ENCODE data around the gene INPP5J. TPM values are rescaled to one million over a fixed set of nuclear protein-coding genes. Genes with fewer than 3 reads are reported as not detected.

The INPP5J gene
- total RNA-seq, 1 experiment from 2014 or later, result 6.2 TPM

- TF ChIP-seq ZBTB43 (CRISPR knock-in tag; IDR thresholded peaks at IDR 0.05) (no peak), HMGA2 (CRISPR knock-in tag; IDR thresholded peaks at IDR 0.05) (no peak), E2F1 (CRISPR knock-in tag; IDR thresholded peaks at IDR 0.05) (no peak), NFYB (CRISPR knock-in tag; conservative IDR thresholded peaks at IDR 0.05; ENCODE audit: low read depth) (peak; percentile 75), ZNF232 (CRISPR knock-in tag; IDR thresholded peaks at IDR 0.05) (no peak), PRRX2 (CRISPR knock-in tag; IDR thresholded peaks at IDR 0.05) (no peak), FOXK1 (CRISPR knock-in tag; IDR thresholded peaks at IDR 0.05) (no peak), ZBTB21 (CRISPR knock-in tag; IDR thresholded peaks at IDR 0.05; ENCODE audit: borderline replicate concordance) (no peak), MYBL2 (CRISPR knock-in tag; IDR thresholded peaks at IDR 0.05) (0 out of 2 replicates have a peak, but pooled peaks have one; percentile 80), ZNF121 (CRISPR knock-in tag; IDR thresholded peaks at IDR 0.05) (peak; percentile 18; the same call in 1 of the 2 replicates), SMAD3 (CRISPR knock-in tag; IDR thresholded peaks at IDR 0.05; ENCODE audit: borderline replicate concordance) (no peak; the same call in 1 of the 2 replicates), MXD4 (CRISPR knock-in tag; IDR thresholded peaks at IDR 0.05; ENCODE audit: borderline replicate concordance) (no peak), MAX (CRISPR knock-in tag; IDR thresholded peaks at IDR 0.05) (no peak)
- TF ChIP-seq, protein P1, sequence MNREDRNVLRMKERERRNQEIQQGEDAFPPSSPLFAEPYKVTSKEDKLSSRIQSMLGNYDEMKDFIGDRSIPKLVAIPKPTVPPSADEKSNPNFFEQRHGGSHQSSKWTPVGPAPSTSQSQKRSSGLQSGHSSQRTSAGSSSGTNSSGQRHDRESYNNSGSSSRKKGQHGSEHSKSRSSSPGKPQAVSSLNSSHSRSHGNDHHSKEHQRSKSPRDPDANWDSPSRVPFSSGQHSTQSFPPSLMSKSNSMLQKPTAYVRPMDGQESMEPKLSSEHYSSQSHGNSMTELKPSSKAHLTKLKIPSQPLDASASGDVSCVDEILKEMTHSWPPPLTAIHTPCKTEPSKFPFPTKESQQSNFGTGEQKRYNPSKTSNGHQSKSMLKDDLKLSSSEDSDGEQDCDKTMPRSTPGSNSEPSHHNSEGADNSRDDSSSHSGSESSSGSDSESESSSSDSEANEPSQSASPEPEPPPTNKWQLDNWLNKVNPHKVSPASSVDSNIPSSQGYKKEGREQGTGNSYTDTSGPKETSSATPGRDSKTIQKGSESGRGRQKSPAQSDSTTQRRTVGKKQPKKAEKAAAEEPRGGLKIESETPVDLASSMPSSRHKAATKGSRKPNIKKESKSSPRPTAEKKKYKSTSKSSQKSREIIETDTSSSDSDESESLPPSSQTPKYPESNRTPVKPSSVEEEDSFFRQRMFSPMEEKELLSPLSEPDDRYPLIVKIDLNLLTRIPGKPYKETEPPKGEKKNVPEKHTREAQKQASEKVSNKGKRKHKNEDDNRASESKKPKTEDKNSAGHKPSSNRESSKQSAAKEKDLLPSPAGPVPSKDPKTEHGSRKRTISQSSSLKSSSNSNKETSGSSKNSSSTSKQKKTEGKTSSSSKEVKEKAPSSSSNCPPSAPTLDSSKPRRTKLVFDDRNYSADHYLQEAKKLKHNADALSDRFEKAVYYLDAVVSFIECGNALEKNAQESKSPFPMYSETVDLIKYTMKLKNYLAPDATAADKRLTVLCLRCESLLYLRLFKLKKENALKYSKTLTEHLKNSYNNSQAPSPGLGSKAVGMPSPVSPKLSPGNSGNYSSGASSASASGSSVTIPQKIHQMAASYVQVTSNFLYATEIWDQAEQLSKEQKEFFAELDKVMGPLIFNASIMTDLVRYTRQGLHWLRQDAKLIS (CRISPR knock-in tag; IDR thresholded peaks at IDR 0.05; ENCODE audit: borderline replicate concordance), result no peak; the same call in 1 of the 2 replicates
- TF ChIP-seq, protein P2, sequence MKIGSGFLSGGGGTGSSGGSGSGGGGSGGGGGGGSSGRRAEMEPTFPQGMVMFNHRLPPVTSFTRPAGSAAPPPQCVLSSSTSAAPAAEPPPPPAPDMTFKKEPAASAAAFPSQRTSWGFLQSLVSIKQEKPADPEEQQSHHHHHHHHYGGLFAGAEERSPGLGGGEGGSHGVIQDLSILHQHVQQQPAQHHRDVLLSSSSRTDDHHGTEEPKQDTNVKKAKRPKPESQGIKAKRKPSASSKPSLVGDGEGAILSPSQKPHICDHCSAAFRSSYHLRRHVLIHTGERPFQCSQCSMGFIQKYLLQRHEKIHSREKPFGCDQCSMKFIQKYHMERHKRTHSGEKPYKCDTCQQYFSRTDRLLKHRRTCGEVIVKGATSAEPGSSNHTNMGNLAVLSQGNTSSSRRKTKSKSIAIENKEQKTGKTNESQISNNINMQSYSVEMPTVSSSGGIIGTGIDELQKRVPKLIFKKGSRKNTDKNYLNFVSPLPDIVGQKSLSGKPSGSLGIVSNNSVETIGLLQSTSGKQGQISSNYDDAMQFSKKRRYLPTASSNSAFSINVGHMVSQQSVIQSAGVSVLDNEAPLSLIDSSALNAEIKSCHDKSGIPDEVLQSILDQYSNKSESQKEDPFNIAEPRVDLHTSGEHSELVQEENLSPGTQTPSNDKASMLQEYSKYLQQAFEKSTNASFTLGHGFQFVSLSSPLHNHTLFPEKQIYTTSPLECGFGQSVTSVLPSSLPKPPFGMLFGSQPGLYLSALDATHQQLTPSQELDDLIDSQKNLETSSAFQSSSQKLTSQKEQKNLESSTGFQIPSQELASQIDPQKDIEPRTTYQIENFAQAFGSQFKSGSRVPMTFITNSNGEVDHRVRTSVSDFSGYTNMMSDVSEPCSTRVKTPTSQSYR (CRISPR knock-in tag; IDR thresholded peaks at IDR 0.05), result no peak
- TF ChIP-seq, protein P3, sequence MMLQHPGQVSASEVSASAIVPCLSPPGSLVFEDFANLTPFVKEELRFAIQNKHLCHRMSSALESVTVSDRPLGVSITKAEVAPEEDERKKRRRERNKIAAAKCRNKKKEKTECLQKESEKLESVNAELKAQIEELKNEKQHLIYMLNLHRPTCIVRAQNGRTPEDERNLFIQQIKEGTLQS (CRISPR knock-in tag; conservative IDR thresholded peaks at IDR 0.05), result no peak
- TF ChIP-seq, protein P4, sequence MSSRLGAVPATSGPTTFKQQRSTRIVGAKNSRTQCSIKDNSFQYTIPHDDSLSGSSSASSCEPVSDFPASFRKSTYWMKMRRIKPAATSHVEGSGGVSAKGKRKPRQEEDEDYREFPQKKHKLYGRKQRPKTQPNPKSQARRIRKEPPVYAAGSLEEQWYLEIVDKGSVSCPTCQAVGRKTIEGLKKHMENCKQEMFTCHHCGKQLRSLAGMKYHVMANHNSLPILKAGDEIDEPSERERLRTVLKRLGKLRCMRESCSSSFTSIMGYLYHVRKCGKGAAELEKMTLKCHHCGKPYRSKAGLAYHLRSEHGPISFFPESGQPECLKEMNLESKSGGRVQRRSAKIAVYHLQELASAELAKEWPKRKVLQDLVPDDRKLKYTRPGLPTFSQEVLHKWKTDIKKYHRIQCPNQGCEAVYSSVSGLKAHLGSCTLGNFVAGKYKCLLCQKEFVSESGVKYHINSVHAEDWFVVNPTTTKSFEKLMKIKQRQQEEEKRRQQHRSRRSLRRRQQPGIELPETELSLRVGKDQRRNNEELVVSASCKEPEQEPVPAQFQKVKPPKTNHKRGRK (CRISPR knock-in tag; IDR thresholded peaks at IDR 0.05; ENCODE audit: borderline replicate concordance), result no peak
- TF ChIP-seq, protein P5, sequence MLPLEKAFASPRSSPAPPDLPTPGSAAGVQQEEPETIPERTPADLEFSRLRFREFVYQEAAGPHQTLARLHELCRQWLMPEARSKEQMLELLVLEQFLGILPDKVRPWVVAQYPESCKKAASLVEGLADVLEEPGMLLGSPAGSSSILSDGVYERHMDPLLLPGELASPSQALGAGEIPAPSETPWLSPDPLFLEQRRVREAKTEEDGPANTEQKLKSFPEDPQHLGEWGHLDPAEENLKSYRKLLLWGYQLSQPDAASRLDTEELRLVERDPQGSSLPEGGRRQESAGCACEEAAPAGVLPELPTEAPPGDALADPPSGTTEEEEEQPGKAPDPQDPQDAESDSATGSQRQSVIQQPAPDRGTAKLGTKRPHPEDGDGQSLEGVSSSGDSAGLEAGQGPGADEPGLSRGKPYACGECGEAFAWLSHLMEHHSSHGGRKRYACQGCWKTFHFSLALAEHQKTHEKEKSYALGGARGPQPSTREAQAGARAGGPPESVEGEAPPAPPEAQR (CRISPR knock-in tag; IDR thresholded peaks at IDR 0.05), result no peak
- TF ChIP-seq, protein P6, sequence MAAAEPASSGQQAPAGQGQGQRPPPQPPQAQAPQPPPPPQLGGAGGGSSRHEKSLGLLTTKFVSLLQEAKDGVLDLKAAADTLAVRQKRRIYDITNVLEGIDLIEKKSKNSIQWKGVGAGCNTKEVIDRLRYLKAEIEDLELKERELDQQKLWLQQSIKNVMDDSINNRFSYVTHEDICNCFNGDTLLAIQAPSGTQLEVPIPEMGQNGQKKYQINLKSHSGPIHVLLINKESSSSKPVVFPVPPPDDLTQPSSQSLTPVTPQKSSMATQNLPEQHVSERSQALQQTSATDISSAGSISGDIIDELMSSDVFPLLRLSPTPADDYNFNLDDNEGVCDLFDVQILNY (CRISPR knock-in tag; IDR thresholded peaks at IDR 0.05), result 0 out of 2 replicates have a peak, but pooled peaks have one; percentile 48
- TF ChIP-seq, protein P7, sequence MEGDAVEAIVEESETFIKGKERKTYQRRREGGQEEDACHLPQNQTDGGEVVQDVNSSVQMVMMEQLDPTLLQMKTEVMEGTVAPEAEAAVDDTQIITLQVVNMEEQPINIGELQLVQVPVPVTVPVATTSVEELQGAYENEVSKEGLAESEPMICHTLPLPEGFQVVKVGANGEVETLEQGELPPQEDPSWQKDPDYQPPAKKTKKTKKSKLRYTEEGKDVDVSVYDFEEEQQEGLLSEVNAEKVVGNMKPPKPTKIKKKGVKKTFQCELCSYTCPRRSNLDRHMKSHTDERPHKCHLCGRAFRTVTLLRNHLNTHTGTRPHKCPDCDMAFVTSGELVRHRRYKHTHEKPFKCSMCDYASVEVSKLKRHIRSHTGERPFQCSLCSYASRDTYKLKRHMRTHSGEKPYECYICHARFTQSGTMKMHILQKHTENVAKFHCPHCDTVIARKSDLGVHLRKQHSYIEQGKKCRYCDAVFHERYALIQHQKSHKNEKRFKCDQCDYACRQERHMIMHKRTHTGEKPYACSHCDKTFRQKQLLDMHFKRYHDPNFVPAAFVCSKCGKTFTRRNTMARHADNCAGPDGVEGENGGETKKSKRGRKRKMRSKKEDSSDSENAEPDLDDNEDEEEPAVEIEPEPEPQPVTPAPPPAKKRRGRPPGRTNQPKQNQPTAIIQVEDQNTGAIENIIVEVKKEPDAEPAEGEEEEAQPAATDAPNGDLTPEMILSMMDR (IDR thresholded peaks at IDR 0.05), result no peak
These were observed 17.3 kb downstream of the INPP5J start, which contains the start of gene PLA2G3 (continued) for GRCh38 chr22:31139866-31140716.

Measured in WTC11 (cell line).